HL-60 (cell line): ENCODE results near the gene ABCB6.

Source experiments
- DNase-seq, 2 experiments: peaks; one replicate each; pipeline ENCODE4 v3.0.0-alpha.2; 2010 to 2020; ENCODE audit warnings: low read depth in 1 of 2, low spot score in 1 of 2
- H3K27ac ChIP-seq: fragments of 250-450 bp; sonication (Bioruptor Pico); replicated peaks from 2 replicates; pipeline ENCODE4 v1.5.1; 2020; ENCODE audit warnings: mild to moderate bottlenecking, moderate library complexity
- H3K27me3 ChIP-seq: fragments of 250-450 bp; sonication (Bioruptor Pico); 2 replicates; pipeline ENCODE4 v1.5.1; 2021; ENCODE audit warnings: mild to moderate bottlenecking, moderate library complexity; ENCODE audit not compliant: insufficient read depth, poor library complexity, severe bottlenecking
- H3K4me3 ChIP-seq: replicated peaks from 2 replicates; pipeline ENCODE4 v1.5.1; 2011; ENCODE audit warnings: mild to moderate bottlenecking, control low read depth, low read length; ENCODE audit not compliant: insufficient read depth
- GABPA ChIP-seq: IDR thresholded peaks from 2 replicates; pipeline ENCODE4 v1.6.1; 2012; ENCODE audit warnings: low read depth
- POLR2AphosphoS5 ChIP-seq: IDR thresholded peaks from 2 replicates; pipeline ENCODE4 v1.6.1; 2012; ENCODE audit warnings: low read depth
- SPI1 ChIP-seq: IDR thresholded peaks from 2 replicates; pipeline ENCODE4 v1.6.1; 2012; ENCODE audit warnings: low read depth, mild to moderate bottlenecking, borderline replicate concordance
- TF ChIP-seq, protein P1 (sequence below): IDR thresholded peaks from 2 replicates; pipeline ENCODE4 v1.6.1; 2012; ENCODE audit warnings: low read depth; ENCODE audit not compliant: insufficient replicate concordance
- TF ChIP-seq, protein P2 (sequence below): IDR thresholded peaks from one replicate; pipeline ENCODE4 v1.5.1; 2011; ENCODE audit warnings: low read length, control low read depth, inconsistent platforms; ENCODE audit not compliant: insufficient read depth

ABCB6 gene

DNA sequence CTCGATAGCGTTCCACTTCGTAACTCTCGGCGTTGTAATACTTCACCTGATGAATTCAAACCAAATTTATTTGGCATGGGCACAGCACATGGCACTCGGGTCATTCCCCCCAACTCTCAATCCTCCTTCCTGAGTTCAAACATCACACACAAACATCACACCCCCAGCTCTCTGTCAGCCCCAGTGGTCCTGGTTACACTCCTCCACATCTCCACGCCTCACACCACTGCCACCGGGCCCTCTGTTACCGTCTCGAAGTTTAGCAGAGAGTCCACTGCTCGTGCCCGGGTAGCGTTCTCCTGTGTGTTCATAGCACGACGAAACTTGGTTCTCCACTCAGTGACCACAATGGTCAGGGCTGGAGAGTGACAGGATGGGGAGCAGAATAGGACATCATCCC lies 4.6 kb downstream of the ABCB6 start:
- TF ChIP-seq GABPA (no peak), POLR2AphosphoS5 (no peak), SPI1 (no peak)
- TF ChIP-seq, protein P1, sequence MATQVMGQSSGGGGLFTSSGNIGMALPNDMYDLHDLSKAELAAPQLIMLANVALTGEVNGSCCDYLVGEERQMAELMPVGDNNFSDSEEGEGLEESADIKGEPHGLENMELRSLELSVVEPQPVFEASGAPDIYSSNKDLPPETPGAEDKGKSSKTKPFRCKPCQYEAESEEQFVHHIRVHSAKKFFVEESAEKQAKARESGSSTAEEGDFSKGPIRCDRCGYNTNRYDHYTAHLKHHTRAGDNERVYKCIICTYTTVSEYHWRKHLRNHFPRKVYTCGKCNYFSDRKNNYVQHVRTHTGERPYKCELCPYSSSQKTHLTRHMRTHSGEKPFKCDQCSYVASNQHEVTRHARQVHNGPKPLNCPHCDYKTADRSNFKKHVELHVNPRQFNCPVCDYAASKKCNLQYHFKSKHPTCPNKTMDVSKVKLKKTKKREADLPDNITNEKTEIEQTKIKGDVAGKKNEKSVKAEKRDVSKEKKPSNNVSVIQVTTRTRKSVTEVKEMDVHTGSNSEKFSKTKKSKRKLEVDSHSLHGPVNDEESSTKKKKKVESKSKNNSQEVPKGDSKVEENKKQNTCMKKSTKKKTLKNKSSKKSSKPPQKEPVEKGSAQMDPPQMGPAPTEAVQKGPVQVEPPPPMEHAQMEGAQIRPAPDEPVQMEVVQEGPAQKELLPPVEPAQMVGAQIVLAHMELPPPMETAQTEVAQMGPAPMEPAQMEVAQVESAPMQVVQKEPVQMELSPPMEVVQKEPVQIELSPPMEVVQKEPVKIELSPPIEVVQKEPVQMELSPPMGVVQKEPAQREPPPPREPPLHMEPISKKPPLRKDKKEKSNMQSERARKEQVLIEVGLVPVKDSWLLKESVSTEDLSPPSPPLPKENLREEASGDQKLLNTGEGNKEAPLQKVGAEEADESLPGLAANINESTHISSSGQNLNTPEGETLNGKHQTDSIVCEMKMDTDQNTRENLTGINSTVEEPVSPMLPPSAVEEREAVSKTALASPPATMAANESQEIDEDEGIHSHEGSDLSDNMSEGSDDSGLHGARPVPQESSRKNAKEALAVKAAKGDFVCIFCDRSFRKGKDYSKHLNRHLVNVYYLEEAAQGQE: no peak
- TF ChIP-seq, protein P2, sequence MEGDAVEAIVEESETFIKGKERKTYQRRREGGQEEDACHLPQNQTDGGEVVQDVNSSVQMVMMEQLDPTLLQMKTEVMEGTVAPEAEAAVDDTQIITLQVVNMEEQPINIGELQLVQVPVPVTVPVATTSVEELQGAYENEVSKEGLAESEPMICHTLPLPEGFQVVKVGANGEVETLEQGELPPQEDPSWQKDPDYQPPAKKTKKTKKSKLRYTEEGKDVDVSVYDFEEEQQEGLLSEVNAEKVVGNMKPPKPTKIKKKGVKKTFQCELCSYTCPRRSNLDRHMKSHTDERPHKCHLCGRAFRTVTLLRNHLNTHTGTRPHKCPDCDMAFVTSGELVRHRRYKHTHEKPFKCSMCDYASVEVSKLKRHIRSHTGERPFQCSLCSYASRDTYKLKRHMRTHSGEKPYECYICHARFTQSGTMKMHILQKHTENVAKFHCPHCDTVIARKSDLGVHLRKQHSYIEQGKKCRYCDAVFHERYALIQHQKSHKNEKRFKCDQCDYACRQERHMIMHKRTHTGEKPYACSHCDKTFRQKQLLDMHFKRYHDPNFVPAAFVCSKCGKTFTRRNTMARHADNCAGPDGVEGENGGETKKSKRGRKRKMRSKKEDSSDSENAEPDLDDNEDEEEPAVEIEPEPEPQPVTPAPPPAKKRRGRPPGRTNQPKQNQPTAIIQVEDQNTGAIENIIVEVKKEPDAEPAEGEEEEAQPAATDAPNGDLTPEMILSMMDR: no peak
- no peak overlapping the region for H3K27ac ChIP-seq
- no peak overlapping the region for H3K4me3 ChIP-seq
- DNase-seq: no peak
- peaks cover 2% of the 10 kb centered on the region for H3K27me3 ChIP-seq

- TF ChIP-seq GABPA (no peak), SPI1 (no peak), POLR2AphosphoS5 (no peak)
- TF ChIP-seq, protein P2: no peak
- TF ChIP-seq, protein P1: no peak
- Histone ChIP-seq H3K27ac (no peak overlapping the region), H3K27me3 (peaks cover 2% of the 10 kb centered on the region), H3K4me3 (no peak overlapping the region)
- no peak for DNase-seq
Measured at GRCh38 chr2:219213486-219214071, 5.2 kb downstream of the ABCB6 start.

GRCh38 chr2:219213026-219213415 lies 5.7 kb downstream of the ABCB6 start:
- no peaks in the 10 kb centered on the region for H3K27me3 ChIP-seq
- no peak overlapping the region for H3K4me3 ChIP-seq
- TF ChIP-seq, protein P2: no peak
- TF ChIP-seq, protein P1: no peak
- TF ChIP-seq SPI1 (no peak), GABPA (no peak), POLR2AphosphoS5 (no peak)
- no peak overlapping the region for H3K27ac ChIP-seq
- DNase-seq: no peak
